Ascending aorta (tissue), 2 donors: ENCODE measurements around the gene OR6K6. TPM values are rescaled to one million over a fixed set of nuclear protein-coding genes. Genes with fewer than 3 reads are reported as not detected.

Source experiments
- DNase-seq, 2 donors: peaks; one replicate each; pipeline ENCODE4 v3.0.0-alpha.2; 2019; ENCODE audit warnings: low spot score in 2 of 2
- H3K27ac ChIP-seq, 2 donors: fragments of 200-600 bp; sonication (generic); one replicate each; pipeline ENCODE4 v1.5.1; 2016 to 2017; ENCODE audit warnings: mild to moderate bottlenecking in 1 of 2
- H3K27me3 ChIP-seq: fragments of 200-600 bp; sonication (generic); one replicate; pipeline ENCODE4 v1.5.1; 2017
- H3K36me3 ChIP-seq, 2 donors: fragments of 200-600 bp; sonication (generic); one replicate each; pipeline ENCODE4 v1.5.1; 2016
- H3K4me1 ChIP-seq, 2 donors: fragments of 200-600 bp; sonication (generic); one replicate each; pipeline ENCODE4 v1.5.1; 2016 to 2017; ENCODE audit warnings: mild to moderate bottlenecking in 1 of 2
- H3K4me3 ChIP-seq, 2 donors: fragments of 200-600 bp; sonication (generic); one replicate each; pipeline ENCODE4 v1.5.1; 2016 to 2017; ENCODE audit warnings: mild to moderate bottlenecking in 1 of 2
- H3K9me3 ChIP-seq, 2 donors: fragments of 200-600 bp; sonication (generic); one replicate each; pipeline ENCODE4 v1.5.1; 2016
- intact Hi-C: fragments of 100-400 bp; cut with DNase I; formaldehyde crosslinking; loops from one replicate; pipeline ENCODE4 v1.15.1; 2023
- total RNA-seq: library from RNA; depleted of rRNA; stranded (reverse); fragments of >200 nt; gene quantifications from one replicate; pipeline ENCODE4 v1.1.0, GENCODE V29; 2016
- TF ChIP-seq, protein P1 (sequence below), 3 experiments: fragments of 200-600 bp in 2 of 3; fragments of 450-650 bp in 1 of 3; sonication (generic) in 2 of 3; IDR thresholded peaks; one replicate each; pipeline ENCODE4 v1.5.1; 2016 to 2019; ENCODE audit warnings: antibody characterized with exemption in 3 of 3, mild to moderate bottlenecking in 1 of 3, moderate library complexity in 1 of 3

Gene OR6K6
- total RNA-seq, 1 donor from 2014 or later, result not detected

DNA sequence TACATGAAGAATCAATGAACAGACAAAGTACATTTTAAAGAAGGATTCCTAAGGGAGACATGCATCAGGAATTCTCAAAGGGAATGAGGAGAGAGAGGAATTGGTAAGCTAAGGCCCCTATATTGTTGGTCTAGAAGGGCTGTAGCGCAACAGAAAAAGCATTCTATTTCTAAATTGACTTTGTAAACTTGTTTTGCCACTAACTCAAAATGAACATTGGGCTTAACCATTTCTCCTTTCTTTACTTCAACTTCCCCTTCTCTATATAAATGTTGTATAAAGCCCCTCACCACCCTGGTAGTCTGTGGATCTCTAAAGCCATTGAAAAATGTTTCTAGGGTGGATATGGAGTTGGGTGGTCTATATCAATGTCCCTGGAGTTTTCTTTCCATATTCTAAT, 46.9 kb downstream of the OR6K6 start:
- intact Hi-C loops, result no loop called here
- no peaks in the 10 kb centered on the region for H3K4me1 ChIP-seq
- H3K4me3 ChIP-seq, result no peak overlapping the region
- TF ChIP-seq, protein P1, sequence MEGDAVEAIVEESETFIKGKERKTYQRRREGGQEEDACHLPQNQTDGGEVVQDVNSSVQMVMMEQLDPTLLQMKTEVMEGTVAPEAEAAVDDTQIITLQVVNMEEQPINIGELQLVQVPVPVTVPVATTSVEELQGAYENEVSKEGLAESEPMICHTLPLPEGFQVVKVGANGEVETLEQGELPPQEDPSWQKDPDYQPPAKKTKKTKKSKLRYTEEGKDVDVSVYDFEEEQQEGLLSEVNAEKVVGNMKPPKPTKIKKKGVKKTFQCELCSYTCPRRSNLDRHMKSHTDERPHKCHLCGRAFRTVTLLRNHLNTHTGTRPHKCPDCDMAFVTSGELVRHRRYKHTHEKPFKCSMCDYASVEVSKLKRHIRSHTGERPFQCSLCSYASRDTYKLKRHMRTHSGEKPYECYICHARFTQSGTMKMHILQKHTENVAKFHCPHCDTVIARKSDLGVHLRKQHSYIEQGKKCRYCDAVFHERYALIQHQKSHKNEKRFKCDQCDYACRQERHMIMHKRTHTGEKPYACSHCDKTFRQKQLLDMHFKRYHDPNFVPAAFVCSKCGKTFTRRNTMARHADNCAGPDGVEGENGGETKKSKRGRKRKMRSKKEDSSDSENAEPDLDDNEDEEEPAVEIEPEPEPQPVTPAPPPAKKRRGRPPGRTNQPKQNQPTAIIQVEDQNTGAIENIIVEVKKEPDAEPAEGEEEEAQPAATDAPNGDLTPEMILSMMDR (IDR thresholded peaks at IDR 0.05), result no peak
- no peaks in the 10 kb centered on the region for H3K27me3 ChIP-seq
- no peaks in the 10 kb centered on the region for H3K9me3 ChIP-seq
- no peak overlapping the region for H3K27ac ChIP-seq
- no peak for DNase-seq
- H3K36me3 ChIP-seq, result no peaks in the 10 kb centered on the region

DNA sequence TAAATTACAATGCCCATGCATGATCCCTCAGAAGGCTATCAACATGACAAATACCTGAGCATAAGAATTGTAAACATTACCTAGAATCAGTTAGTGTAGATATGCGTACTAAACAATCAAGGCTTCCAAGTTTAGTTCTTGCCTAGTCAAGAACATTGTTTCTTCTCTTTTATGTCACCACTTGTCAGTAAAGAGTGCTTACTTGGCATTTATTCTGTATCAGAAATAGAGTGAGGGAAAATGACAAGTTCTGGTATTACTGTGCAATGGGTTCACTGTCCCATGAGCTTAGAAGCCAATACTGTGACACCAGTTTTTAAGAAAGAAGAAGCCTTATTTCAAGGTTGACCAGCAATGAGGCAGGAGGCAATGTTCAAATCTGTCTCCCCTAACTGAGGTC, 49.2 kb downstream of the OR6K6 start:
- DNase-seq, result no peak
- intact Hi-C loops, result no loop called here
- H3K27me3 ChIP-seq, result no peaks in the 10 kb centered on the region
- no peaks in the 10 kb centered on the region for H3K9me3 ChIP-seq
- TF ChIP-seq, protein P1 (IDR thresholded peaks at IDR 0.05), result no peak
- H3K27ac ChIP-seq, result no peak overlapping the region
- no peaks in the 10 kb centered on the region for H3K4me1 ChIP-seq
- H3K4me3 ChIP-seq, result no peak overlapping the region
- H3K36me3 ChIP-seq, result no peaks in the 10 kb centered on the region

Other genes with a start within 250 kb of the OR6K6 start
- not detected for gene OR6Y1, start 200.3 kb upstream of the OR6K6 start, total RNA-seq
- not detected for gene OR6P1, start 184.1 kb upstream of the OR6K6 start, total RNA-seq
- gene OR10X1, start 174.8 kb upstream of the OR6K6 start, total RNA-seq, result not detected
- not detected for gene OR10Z1, start 149.5 kb upstream of the OR6K6 start, total RNA-seq
- not detected for gene SPTA1, start 68.0 kb upstream of the OR6K6 start, total RNA-seq
- gene OR6K2, start 54.1 kb upstream of the OR6K6 start, total RNA-seq, result not detected
- not detected for gene OR6K3, start 34.0 kb upstream of the OR6K6 start, total RNA-seq
- not detected for gene OR6N1, start 17.5 kb downstream of the OR6K6 start, total RNA-seq
- gene OR6N2, start 26.5 kb downstream of the OR6K6 start, total RNA-seq, result not detected
- 3.5 TPM for gene MNDA, start 76.6 kb downstream of the OR6K6 start, total RNA-seq
- 2.8 TPM for gene PYHIN1, start 176.8 kb downstream of the OR6K6 start, total RNA-seq